GM12872 (cell line): ENCODE results near the gene SH2D4B.

Experiments used
- CTCF ChIP-seq: IDR thresholded peaks from 3 replicates; pipeline ENCODE4 v1.5.1; 2011; ENCODE audit warnings: low read depth, mild to moderate bottlenecking, low read length, moderate library complexity; ENCODE audit not compliant: insufficient read depth

SH2D4B gene

GRCh38 chr10:80567292-80567691 lies 29.6 kb downstream of the SH2D4B start:
- TF ChIP-seq CTCF, result 0 out of 3 replicates have a peak, but pooled peaks have one; percentile 18

GRCh38 chr10:80569131-80569895 lies 31.6 kb downstream of the SH2D4B start:
- TF ChIP-seq CTCF, result no peak

GRCh38 chr10:80571352-80571751 lies 33.6 kb downstream of the SH2D4B start:
- no peak for TF ChIP-seq CTCF

DNA sequence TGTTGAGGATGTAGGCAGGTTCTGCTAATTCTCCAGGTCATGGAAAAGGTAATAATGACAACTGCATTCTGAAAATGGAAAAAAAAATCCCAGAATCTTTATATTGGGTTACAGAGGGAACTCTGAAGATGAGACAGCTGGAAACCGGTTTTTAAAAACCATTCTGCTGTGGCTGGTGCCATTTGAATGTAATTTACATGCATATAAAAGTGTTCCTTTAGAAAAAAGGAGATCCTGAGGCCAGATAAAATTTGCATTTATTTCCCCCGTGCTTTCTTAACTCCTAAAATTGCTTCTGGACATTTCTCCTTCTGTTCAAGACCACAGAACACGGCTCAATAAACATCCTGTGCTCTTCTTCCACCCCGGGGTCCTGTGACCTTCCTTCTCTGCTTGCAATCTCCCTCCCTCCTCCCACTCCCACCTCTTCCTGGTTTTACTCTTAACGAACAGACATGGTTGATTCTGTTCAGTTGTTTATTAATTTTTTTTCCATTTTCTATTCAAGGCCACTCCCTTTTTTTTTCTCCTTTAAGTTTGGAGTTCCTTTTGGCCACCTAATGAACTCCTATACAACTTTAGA lies 41.6 kb downstream of the SH2D4B start:
- no peak for TF ChIP-seq CTCF

GRCh38 chr10:80579849-80580637 lies 42.3 kb downstream of the SH2D4B start:
- no peak for TF ChIP-seq CTCF

GRCh38 chr10:80580638-80581468 lies 43.2 kb downstream of the SH2D4B start:
- TF ChIP-seq CTCF, result no peak

GRCh38 chr10:80581469-80581835 lies 43.8 kb downstream of the SH2D4B start:
- TF ChIP-seq CTCF, result no peak
